Osteocyte (in vitro differentiated cells): ENCODE measurements around the gene EFNA3. TPM values are rescaled to one million over a fixed set of nuclear protein-coding genes. Genes with fewer than 3 reads are reported as not detected.

Experiments
- DNase-seq: peaks from one replicate; pipeline ENCODE4 v3.0.0; 2021; ENCODE audit warnings: mixed read lengths; ENCODE audit not compliant: unreplicated experiment; ENCODE audit errors: extremely low spot score
- H3K27ac Mint-ChIP-seq: one replicate; pipeline ENCODE4 v1.8.0; 2021; ENCODE audit warnings: mild to moderate bottlenecking, mixed read lengths; ENCODE audit not compliant: unreplicated experiment
- H3K27me3 Mint-ChIP-seq: one replicate; pipeline ENCODE4 v1.8.0; 2021; ENCODE audit warnings: mixed read lengths; ENCODE audit not compliant: unreplicated experiment
- H3K36me3 Mint-ChIP-seq: one replicate; pipeline ENCODE4 v1.8.0; 2021; ENCODE audit warnings: mixed read lengths; ENCODE audit not compliant: unreplicated experiment
- H3K4me1 Mint-ChIP-seq: one replicate; pipeline ENCODE4 v1.8.0; 2021; ENCODE audit warnings: mixed read lengths; ENCODE audit not compliant: unreplicated experiment
- H3K4me3 Mint-ChIP-seq: one replicate; pipeline ENCODE4 v1.8.0; 2021; ENCODE audit warnings: mild to moderate bottlenecking, moderate library complexity, mixed read lengths; ENCODE audit not compliant: unreplicated experiment
- H3K9me3 Mint-ChIP-seq: one replicate; pipeline ENCODE4 v1.8.0; 2021; ENCODE audit warnings: mixed read lengths; ENCODE audit not compliant: unreplicated experiment
- CTCF ChIP-seq: fragments of 200-600 bp; sonication (generic); IDR thresholded peaks from 2 replicates; pipeline ENCODE4 v1.5.0; 2021; ENCODE audit warnings: antibody characterized with exemption, mild to moderate bottlenecking, moderate library complexity
- long read RNA-seq: library from polyadenylated mRNA; unstranded; transcript quantifications from one replicate; pipeline ENCODE4 v2.0.0, GENCODE V29; 2021
- total RNA-seq: library from RNA; stranded (reverse); gene quantifications from 2 replicates; pipeline ENCODE4 v1.2.1, GENCODE V29; 2021

The EFNA3 gene
- 2.1 and 2.9 TPM in 2 replicates for total RNA-seq
- long read RNA-seq: 0 reads

- H3K27ac Mint-ChIP-seq: no peak within 1 kb of the TSS
- no peak for DNase-seq
- TF ChIP-seq CTCF: no peak
- peaks cover 2% of the 10 kb centered on the region for H3K36me3 Mint-ChIP-seq
- no peaks in the 10 kb centered on the region for H3K9me3 Mint-ChIP-seq
- peaks cover 28% of the 10 kb centered on the region for H3K27me3 Mint-ChIP-seq
- H3K4me1 Mint-ChIP-seq: peaks cover 30% of the 10 kb centered on the region
- peak within 1 kb of the TSS; percentile 58 for H3K4me3 Mint-ChIP-seq
These were observed at the start of gene EFNA3 for GRCh38 chr1:155078469-155079209. Gene EFNA3 (plus strand): TSS chr1:155078837. CDS start chr1:155078942, 105 bp downstream.

- H3K9me3 Mint-ChIP-seq: no peaks in the 10 kb centered on the region
- no peaks in the 10 kb centered on the region for H3K27me3 Mint-ChIP-seq
- TF ChIP-seq CTCF: no peak
- H3K4me3 Mint-ChIP-seq: no peak overlapping the region
- no peaks in the 10 kb centered on the region for H3K4me1 Mint-ChIP-seq
- no peaks in the 10 kb centered on the region for H3K36me3 Mint-ChIP-seq
- DNase-seq: no peak
- H3K27ac Mint-ChIP-seq: no peak overlapping the region
These were observed 49.0 kb upstream of the EFNA3 start for GRCh38 chr1:155029513-155030242.

- DNase-seq: no peak
- H3K27me3 Mint-ChIP-seq: no peaks in the 10 kb centered on the region
- H3K4me1 Mint-ChIP-seq: no peaks in the 10 kb centered on the region
- no peak for TF ChIP-seq CTCF
- H3K9me3 Mint-ChIP-seq: no peaks in the 10 kb centered on the region
- H3K27ac Mint-ChIP-seq: no peak overlapping the region
- no peaks in the 10 kb centered on the region for H3K36me3 Mint-ChIP-seq
- no peak overlapping the region for H3K4me3 Mint-ChIP-seq
These were observed 48.3 kb upstream of the EFNA3 start for GRCh38 chr1:155030243-155030795.

- Mint-ChIP-seq H3K9me3 (no peaks in the 10 kb centered on the region), H3K27me3 (no peaks in the 10 kb centered on the region), H3K36me3 (no peaks in the 10 kb centered on the region), H3K27ac (no peak overlapping the region), H3K4me1 (no peaks in the 10 kb centered on the region), H3K4me3 (no peak overlapping the region)
- TF ChIP-seq CTCF: no peak
- DNase-seq: no peak
These were observed 47.7 kb upstream of the EFNA3 start for GRCh38 chr1:155030899-155031298.

GRCh38 chr1:155032886-155033285 is 45.8 kb upstream of the EFNA3 start:
- Mint-ChIP-seq H3K4me1 (no peaks in the 10 kb centered on the region), H3K36me3 (no peaks in the 10 kb centered on the region), H3K27ac (no peak overlapping the region), H3K27me3 (no peaks in the 10 kb centered on the region), H3K4me3 (no peak overlapping the region), H3K9me3 (no peaks in the 10 kb centered on the region)
- TF ChIP-seq CTCF: no peak
- DNase-seq: no peak
